ENCODE results near the gene ELL3.

ELL3 gene

DNA sequence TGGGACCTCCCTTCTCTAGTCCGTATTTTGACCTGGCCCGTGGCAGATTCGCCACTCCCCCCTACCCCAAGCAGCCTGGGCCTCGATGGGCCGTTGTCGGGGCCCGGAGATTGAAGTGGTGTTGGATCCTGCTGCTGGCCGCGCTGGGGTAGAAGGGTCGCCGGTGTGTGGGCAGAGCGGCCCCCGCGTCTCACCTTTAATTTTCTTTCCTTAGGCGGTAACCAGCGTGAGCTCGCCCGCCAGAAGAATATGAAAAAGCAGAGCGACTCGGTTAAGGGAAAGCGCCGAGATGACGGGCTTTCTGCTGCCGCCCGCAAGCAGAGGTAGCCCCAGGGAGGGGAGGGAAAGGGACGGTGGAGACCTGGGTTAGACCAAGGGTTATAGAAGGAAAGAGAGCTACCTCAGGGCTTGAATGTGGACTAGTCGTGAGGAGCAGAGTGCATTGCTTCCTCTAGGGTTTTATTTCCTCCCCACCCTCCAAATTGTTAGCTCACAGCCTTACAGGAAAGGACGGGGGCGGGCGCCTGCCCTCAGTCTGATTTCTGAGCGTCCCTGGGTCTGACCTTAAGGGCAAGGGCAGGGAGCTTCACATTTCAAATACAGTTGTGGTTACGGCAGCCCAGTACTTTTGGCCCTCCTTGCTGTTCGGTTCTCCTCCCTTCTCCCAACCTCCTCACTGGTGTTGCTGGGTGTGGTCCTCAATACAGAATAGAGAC, 16.2 kb upstream of the ELL3 start:
- DNase-seq: peak in 2 of 51 donors; percentile 4 to 50

DNA sequence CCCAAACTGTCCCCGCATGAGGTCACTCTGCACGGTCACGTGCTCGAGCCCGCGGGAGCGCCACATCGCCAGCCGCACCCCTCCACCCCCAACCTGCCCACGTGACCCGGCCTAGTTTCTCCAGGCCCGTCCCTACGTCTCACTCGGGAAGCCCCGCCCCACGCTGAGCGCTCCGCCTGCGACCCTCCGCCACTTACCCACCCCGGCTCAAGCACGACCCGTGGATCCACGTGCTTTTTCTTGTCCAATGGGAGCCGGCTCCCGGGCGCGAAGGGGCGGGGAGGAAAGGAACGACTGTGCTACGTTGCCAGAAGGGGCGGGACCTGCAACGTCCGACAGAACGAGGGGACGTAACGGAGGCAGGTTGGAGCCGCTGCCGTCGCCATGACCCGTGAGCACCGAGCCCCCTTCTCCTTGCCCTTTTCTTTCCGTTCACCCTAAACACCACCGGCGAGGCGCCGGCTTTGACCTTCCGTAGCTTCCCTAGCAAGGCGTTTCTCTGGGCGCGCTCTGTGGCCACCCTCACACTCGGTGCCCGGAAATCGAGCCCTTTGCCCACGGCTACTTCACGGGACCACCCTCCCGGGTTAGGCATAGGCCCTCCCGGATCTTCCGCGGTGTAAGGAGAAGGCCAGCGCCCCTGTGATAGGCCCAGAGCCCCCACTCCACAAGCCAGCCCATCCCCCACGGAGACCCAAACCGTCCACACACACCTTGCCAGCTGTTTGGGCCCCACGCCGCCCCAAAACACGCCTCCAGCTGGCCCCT, 15.4 kb upstream of the ELL3 start, which contains the start of gene SERF2:
TSS of gene SERF2 (plus strand) at position 328 of the 768 bp plus-strand sequence. CDS start at position 385, 57 bp downstream.
- DNase-seq: peak; percentile 93 to 100 (median 100)

DNA sequence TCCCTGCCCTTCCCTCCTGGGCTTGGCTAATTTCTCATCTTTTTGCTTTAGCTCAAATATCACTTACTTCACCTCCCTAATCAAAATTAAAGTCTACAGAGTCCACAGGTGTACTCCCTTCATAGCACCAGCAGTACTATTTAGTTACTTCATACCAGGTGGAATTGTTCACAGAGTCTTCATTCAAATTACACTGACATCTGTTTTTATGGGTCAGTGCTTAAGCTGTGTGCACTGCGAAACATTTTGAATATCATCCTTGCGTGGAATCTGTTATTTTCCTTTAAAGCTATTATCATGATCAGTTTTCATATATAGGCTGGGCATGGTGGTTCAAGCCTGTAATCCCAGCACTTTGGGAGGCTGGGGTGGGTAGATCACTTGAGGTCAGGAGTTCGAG, 12.6 kb upstream of the ELL3 start:
- no peak for DNase-seq

DNA sequence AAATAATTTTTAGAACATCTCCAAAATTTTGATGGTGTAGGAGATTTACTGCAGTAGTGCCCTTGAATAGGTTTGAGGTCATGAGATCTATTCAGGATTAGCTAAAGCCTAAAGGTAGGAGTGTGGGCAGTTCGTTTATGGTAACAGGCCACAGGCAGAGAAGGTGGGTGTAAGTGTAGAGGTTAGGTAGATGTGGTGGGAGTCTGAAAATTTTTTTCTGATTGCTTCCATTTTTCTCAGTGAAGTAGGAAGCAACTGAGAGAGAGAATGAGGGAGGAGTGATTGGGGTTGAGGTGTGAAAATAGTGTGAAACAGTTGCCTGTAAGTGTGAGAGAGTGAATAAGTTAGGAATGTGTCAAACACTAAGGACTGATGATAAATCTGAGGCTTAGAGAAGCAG, 2.2 kb upstream of the ELL3 start:
- DNase-seq: no peak

DNA sequence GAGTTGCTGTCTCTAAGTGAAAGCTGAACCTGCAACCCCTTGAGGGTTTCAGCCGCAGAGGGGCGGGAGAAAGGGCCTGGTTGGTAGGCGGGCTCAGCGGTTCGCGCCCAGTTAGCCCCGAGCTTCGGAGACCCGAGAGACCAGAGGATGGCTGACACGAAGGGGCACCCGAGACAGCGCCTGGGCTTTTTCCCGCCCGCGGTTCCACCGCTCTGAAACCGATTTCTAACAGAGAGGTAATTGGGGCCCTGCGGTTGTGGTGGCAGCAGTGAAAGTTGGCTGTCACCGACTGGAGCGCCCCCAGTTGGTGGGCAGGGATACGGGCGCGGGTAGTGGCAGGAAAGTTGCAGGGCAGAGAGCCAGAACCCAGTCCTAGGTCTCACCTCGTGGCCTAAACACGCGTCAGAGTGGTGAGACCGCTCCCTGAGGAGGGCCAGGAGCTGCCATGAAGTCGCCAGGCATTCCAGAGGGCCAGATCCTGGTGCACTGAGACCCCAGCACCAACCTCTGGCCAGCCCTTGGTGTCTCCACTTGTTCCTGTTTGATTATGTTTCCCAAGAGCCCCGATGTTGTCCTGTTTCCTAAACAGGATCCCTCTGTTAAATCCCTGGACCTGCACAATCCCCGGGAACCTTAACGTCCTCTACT, 625 bp upstream of the ELL3 start:
- DNase-seq: peak in 44 of 51 donors; percentile 22 to 77 (median 57)

DNA sequence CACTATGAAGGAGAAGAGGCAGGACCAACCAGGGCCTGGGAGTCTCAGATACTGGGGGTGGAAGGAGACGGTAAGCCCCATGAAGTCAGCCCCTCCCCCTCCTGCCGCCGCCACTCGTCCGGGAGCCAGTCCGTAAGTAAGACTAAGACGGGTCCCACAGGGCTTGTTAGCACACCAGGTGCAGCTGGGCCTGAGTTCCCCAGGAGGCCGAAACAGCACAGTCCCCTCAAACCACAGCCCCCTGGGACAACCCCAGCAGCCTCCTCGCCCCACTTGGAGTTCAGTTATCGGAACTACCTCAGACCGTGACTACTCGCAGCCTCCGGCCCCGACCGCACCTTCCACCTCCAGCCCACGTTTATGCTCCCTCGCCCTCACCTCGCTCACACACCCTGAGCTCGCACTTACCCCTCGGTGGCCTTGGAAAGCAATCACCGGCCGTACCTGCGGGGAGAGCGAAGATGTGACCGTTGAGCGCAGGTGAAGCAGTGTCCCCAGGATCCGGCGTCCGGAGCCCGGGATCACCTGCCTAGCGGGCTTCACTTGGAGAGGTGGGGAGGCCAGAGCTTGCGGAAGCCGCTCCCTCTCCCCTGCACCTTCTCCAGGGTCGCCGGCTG, 557 bp downstream of the ELL3 start:
- no peak for DNase-seq

DNA sequence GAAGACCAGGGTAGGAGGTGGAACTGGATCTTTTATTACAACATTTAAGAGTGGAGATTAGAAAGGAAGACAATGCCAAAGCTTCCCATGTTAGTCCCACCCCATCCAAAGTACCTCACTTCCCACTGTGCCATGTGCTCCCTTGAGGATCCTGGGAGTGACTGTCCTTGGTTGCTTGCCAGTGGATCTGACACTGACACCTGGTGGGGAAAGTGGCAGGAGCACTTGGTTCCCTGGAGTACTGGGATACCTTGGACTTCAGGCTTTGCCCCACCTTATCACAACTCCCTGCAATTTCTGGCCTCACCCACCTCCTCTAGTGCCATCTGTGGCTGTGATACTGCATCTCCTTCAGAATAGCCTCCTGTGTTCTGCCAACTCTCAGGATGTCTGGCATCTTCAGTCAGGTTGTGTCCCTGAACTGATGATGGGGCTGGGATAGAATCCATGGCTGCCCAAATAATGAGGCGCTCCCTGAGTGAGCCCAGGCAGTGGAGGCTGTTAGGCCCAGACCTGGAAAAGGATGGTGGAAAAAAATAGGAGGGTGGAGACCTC, 1.3 kb downstream of the ELL3 start:
- peak in 10 of 51 donors; percentile 4 to 31 (median 18) for DNase-seq

DNA sequence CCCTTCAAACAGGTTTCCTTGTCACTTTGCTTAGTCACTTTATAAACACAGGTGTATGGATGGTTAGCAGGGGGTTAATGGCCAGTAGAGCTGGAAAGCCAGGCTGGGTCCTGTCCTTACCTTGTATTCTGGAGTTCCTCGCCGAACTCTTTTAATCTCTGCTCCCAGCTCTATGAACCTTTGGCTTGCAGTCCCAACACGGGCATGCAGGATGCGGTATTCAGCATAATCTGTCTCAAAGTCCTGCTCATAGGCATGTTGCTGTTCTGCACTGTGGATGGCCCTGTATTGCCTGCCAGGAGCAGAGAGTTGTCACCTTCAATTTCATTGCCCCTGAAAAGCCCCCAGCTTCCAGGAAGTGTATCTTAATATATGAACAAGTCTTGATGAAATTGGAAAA, 2.7 kb downstream of the ELL3 start:
- no peak for DNase-seq

DNA sequence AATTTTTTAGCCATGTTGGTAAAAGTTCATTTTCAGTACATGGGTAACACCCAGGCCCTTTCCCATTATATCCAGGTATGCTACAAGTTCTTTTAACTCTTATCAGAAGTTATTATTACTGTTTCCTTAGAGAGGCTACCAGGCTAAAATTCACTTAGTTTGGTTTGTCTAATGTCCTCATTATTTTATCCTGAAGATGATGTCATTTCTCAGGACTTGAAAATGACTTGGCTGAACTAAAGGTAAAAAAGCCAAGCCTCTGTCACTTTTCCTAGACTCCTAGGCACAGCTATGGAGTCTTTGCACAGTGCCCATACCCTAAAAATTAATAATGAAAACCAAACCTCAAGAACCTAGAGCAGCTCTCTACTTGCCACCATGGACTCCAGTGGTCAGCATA, 4.1 kb downstream of the ELL3 start:
- DNase-seq: no peak

DNA sequence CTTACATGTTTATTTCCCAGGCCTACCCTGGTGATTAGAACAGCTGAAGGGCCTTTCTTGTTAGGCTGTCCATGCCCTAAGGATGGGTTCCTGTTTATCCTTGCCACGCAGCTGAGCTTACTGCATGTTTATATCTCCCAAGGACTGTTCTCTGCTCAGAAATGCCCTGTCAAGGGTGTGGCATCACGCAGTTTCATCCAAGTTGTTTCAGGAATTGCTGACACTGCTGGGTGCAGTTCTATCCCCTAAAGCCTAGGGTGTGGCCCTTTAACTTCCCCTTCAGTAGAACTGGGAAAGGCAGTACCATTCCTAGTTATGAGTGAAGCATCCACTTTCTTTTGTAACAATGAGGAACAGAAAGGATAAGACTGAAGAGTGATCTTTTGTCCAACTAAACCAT, 5.0 kb downstream of the ELL3 start:
- no peak for DNase-seq

DNA sequence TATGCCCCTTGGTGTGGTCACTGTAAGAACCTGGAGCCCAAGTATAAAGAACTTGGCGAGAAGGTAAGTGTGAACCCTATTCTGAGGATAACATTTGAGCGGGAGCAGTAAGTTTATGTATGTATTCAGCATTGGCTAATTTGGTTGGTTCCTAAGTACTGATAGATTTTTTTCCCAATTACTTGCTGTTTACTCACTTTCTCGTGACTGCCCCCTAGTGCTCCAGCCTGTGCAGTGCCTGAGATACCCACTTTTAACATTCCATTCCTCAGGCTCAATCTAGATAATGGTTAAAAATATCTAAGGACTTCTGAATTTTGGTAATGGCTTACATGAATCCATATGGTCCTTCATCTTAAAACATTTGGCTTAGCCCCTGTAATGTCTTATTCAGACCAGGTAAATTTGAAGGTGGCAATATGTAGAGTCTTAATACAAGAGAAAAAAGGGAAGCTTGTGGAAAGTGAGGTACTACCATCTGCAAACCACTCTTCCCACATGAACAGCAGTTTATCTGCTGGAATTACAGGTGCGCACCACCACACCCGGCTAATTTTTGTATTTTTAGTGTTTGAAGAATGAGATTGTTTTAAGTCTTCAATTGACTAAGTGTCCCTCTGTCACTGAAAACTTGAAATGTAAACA, 7.1 kb downstream of the ELL3 start:
- peak in 16 of 51 donors; percentile 4 to 54 (median 19) for DNase-seq

DNA sequence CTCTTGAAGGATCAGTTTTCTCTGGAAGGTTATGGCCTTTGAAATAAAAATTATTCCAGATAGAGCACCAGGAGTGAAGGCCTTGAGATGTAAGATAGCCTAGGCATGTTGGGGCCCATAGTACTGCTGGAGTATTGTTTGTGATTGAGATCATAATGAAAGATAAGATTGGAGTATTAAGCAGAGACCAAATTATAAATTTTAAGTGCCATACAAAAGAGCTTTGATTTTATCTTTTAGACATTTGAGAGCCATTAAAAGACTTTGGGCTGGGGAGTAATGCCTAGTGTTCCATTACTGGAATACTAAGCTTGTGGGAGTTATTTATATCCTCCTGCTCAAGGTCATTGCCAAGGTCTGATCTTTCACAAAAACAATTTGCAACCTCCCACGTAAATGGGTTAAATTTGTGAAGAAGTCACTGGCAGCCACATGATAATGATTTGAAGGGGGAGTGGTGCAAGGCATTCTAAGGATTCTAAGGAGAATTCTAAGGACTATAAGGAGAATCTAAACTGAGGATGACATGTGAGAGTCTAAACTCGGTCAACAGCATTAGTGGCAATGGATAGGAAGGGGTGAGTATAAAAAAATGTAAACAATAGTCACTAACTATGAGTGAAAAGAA, 12.8 kb downstream of the ELL3 start:
- no peak for DNase-seq

DNA sequence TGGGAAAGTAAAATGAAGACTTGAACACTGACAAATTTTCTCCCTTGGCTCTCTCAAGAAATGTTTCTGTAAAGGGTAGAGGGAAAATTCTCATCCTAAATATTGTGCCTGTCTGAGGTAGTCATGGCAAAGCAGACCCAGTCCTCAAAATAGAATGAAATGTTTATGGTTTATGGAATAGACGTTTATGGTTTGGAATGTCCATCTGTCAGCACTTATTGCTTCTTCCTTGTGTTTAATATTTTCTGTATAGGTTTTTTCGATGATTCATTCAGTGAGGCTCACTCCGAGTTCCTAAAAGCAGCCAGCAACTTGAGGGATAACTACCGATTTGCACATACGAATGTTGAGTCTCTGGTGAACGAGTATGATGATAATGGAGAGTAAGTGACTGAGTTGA, 13.9 kb downstream of the ELL3 start:
- DNase-seq: no peak

DNA sequence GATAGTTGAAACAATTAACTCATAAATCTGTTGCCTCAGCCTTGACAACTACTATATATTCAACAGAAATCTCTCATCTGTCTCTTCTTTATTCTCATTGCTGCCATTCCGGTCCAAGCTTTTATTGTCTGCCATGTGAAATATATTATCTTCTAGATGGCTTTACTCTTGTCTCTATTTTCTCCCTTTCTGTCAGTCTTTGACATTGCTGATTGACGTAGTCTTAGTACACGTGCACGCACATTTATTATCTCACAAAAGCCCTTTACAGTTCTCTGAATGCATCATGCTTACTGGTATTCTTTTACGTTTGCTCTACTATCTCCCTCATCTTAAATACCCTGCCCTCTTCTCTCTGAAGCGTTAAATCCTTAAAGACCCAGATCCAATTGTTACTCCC, 24.9 kb downstream of the ELL3 start:
- no peak for DNase-seq

DNA sequence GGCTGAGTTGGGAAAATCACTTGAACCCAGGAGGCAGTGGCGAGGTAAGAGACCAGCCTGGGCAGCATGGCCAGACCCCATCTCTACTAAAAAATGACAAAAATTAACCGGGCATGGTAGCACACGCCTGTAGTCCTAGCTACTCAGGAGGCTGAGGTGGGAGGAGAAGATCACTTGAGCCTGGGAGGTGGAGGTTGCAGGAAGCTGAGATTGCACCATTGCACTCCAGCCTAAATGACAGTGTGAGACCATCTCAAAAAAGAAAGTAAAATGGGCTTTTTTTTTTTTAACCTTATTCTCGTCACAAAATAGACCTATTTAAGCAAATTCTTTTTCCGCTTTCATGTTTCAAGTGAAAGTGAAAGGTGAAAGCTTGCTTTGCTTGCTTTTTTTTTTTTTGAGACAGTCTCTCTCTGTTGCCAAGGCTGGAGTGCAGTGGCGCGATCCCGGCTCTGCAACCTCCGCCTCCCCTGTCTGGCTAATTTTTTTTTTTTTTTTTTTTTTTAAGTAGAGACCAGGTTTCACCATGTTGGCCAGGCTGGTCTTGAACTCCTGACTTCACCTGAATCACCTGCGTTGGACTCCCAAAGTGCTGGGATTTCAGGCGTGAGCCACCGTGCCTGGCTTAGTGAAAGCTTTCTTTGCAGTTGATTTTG, 26.9 kb downstream of the ELL3 start:
- DNase-seq: no peak

DNA sequence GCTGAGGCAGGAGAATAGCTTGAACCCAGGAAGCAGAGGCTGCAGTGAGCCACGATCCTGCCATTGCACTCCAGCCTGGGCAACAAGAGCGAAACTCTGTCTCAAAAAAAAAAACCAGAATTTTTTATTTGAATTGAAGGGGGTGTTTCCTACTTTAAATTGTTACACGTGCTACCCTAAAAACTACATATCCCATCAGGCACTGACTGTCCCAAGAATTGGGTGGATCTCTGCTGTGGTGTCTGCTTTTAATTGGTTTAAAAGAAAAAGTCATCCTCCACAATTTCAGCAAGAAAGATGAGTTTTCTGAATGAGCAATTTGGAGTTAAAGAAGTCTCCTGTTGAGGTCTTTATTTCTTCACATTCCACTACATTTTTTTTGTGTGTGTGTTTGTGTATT, 28.4 kb downstream of the ELL3 start:
- no peak for DNase-seq

DNA sequence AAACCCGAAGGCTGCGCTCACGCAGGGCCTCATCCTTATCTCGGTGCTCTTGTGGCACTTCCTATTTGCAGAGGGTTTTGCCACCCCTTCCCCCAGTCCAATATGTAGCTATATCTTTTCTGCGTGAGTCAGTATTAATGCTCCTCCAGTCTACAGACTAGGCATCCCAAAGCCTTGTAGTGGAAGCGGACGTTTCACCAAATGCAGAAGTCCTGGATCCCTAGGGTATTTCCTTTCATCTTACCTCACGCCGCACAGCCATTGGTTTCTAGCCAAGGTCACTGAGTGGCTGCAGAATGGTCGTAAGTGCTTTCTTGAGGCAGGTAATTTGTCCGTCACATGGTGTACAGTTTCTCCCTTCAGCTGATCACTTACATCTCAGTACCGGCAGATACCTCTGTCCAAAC, 29.9 kb downstream of the ELL3 start:
- DNase-seq: peak in 1 of 51 donors; percentile 23

DNA sequence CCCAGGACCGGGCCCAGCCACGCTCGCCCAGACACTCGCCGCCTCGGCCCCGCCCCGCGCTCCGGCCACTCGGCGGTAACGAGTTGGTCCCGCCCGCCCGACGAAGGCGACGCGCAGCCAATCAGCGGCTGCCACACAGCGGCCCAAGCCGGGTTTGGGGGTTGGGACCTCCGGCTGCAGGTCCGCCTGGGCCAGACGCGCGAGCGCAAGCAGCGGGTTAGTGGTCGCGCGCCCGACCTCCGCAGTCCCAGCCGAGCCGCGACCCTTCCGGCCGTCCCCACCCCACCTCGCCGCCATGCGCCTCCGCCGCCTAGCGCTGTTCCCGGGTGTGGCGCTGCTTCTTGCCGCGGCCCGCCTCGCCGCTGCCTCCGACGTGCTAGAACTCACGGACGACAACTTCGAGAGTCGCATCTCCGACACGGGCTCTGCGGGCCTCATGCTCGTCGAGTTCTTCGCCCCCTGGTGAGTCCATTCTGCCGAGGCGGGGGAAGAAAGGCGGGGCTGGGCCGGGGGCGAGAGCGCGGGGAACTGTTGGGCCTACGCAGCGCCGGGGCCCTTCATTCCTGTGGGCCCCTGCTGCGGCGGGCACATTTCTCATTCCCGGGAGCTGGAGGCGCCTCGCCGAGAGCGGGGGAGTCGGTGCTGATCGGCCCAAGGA, 30.4 kb downstream of the ELL3 start, which contains the start of gene PDIA3:
TSS of gene PDIA3 (plus strand) at position 194 of the 658 bp plus-strand sequence. CDS start at position 296, 102 bp downstream.
- peak; percentile 50 to 97 (median 90) for DNase-seq

DNA sequence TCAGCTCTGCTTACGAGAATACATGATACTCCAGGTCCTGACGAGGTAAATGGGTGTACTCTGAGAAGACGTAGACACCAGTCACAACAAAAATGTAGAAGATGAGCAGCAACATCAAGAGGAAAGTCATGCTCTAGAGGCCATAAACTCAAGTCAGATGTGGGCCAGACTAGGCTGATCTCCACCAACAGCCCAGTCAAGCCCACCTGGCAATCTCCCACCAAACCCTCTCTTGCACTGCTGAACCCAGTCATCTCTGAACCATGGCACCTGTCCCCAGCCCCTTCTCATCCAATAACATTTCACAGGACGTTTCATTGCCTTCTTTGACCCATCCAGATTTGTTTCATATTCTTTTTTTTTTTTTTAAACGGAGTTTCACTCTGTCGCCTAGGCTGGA, 41.4 kb downstream of the ELL3 start:
- no peak for DNase-seq

All from hypothalamus (tissue), 51 donors.